HepG2 (cell line): ENCODE measurements around the gene KIF25. TPM values are rescaled to one million over a fixed set of nuclear protein-coding genes. Genes with fewer than 3 reads are reported as not detected.

Source experiments
- CEBPB ChIP-seq: IDR thresholded peaks from 2 replicates; pipeline ENCODE4 v1.6.1; 2011; ENCODE audit warnings: low read depth, low read length, improper control_type of control experiment, borderline replicate concordance
- CSRNP2 ChIP-seq: sonication (generic); formaldehyde crosslinking; conservative IDR thresholded peaks from 2 replicates; pipeline ENCODE4 v1.8.0; 2022; ENCODE audit warnings: low read depth, missing genetic modification reagents
- DPF2 ChIP-seq: sonication (generic); formaldehyde crosslinking; IDR thresholded peaks from 2 replicates; pipeline ENCODE4 v1.4.0; 2020; ENCODE audit warnings: mild to moderate bottlenecking, low read depth, missing genetic modification reagents, borderline replicate concordance
- GATA4 ChIP-seq: sonication (generic); IDR thresholded peaks from 2 replicates; pipeline ENCODE4 v1.6.1; 2016; ENCODE audit warnings: antibody characterized with exemption, low read depth, borderline replicate concordance
- HNF4G ChIP-seq, 2 experiments: sonication (generic) in 1 of 2; formaldehyde crosslinking in 1 of 2; IDR thresholded peaks; 2 replicates each; pipeline versions ENCODE4 v1.4.0 to v1.6.1; 2011 to 2020; ENCODE audit warnings: borderline replicate concordance in 2 of 2, low read depth in 2 of 2, mild to moderate bottlenecking in 2 of 2, low read length in 1 of 2, missing genetic modification reagents in 1 of 2, moderate library complexity in 1 of 2
- HNRNPLL ChIP-seq: fragments of 200-400 bp; formaldehyde crosslinking; IDR thresholded peaks from 2 replicates; pipeline ENCODE4 v1.6.1; 2017; ENCODE audit warnings: mild to moderate bottlenecking, low read depth, low read length; ENCODE audit not compliant: poor library complexity, severe bottlenecking
- IKZF5 ChIP-seq: IDR thresholded peaks from 2 replicates; pipeline ENCODE4 v1.6.1; 2018; ENCODE audit warnings: missing genetic modification reagents, mild to moderate bottlenecking, missing compliant biosample characterization
- ISL2 ChIP-seq: sonication (generic); formaldehyde crosslinking; IDR thresholded peaks from 2 replicates; pipeline ENCODE4 v1.5.0; 2020; ENCODE audit warnings: missing genetic modification reagents
- KDM4B ChIP-seq: sonication (generic); formaldehyde crosslinking; IDR thresholded peaks from 2 replicates; pipeline ENCODE4 v1.4.0; 2020; ENCODE audit warnings: missing genetic modification reagents
- KDM6A ChIP-seq: IDR thresholded peaks from 2 replicates; pipeline ENCODE4 v1.6.1; 2016; ENCODE audit warnings: low read depth
- KLF6 ChIP-seq: IDR thresholded peaks from 2 replicates; pipeline ENCODE4 v1.8.0; 2016; ENCODE audit warnings: missing biosample characterization, missing genetic modification reagents
- NR1H2 ChIP-seq: sonication (generic); formaldehyde crosslinking; IDR thresholded peaks from 2 replicates; pipeline ENCODE4 v1.8.1; 2022; ENCODE audit warnings: low read depth, missing genetic modification reagents, borderline replicate concordance
- SALL1 ChIP-seq: sonication (generic); formaldehyde crosslinking; IDR thresholded peaks from 2 replicates; pipeline ENCODE4 v1.8.0; 2022; ENCODE audit warnings: mild to moderate bottlenecking, missing genetic modification reagents
- ZNF17 ChIP-seq: sonication (generic); formaldehyde crosslinking; IDR thresholded peaks from 2 replicates; pipeline ENCODE4 v1.5.0; 2020; ENCODE audit warnings: mild to moderate bottlenecking, missing genetic modification reagents
- ZNF205 ChIP-seq: IDR thresholded peaks from 2 replicates; pipeline ENCODE4 v1.6.1; 2018; ENCODE audit warnings: missing biosample characterization, missing genetic modification reagents
- ZNF230 ChIP-seq: sonication (generic); formaldehyde crosslinking; IDR thresholded peaks from 2 replicates; pipeline ENCODE4 v1.4.0; 2020; ENCODE audit warnings: mild to moderate bottlenecking, missing genetic modification reagents
- polyA plus RNA-seq, 8 experiments: library from polyadenylated mRNA; depleted of rRNA in 3 of 8; stranded (reverse) in 7 of 8; unstranded in 1 of 8; fragments of >200 nt; fragmentation: Illumina TruSeq in 4 of 8; extraction: Trizol in 4 of 8; gene quantifications; 2 replicates each; pipeline versions ENCODE4 v1.2.1 to v1.2.3, GENCODE V29; 2011 to 2016; ENCODE audit warnings: low read depth in 4 of 8, missing spikeins in 1 of 8, mixed read lengths in 1 of 8; ENCODE audit not compliant: insufficient read depth in 1 of 8
- total RNA-seq, 5 experiments: library from RNA; depleted of rRNA; stranded (reverse); fragments of >200 nt; fragmentation: Illumina TruSeq; extraction: Trizol; gene quantifications; 2 replicates each; pipeline ENCODE4 v1.2.3, GENCODE V29; 2016; ENCODE audit warnings: low read depth in 1 of 5
- TF ChIP-seq, protein P1 (sequence below): sonication (generic); formaldehyde crosslinking; IDR thresholded peaks from 2 replicates; pipeline ENCODE4 v1.4.0; 2020; ENCODE audit warnings: mild to moderate bottlenecking, low read depth, missing genetic modification reagents

The KIF25 gene
- total and polyA plus RNA-seq, 2 of the 13 experiments (the other 11 are each of a cell fraction or from before 2014, with no cell fraction given): not detected

- no peak for TF ChIP-seq CSRNP2 (CRISPR knock-in tag)
- peak; percentile 31 for TF ChIP-seq HNRNPLL
- TF ChIP-seq ZNF17 (CRISPR knock-in tag): no peak
- 0 out of 2 replicates have a peak, but pooled peaks have one; percentile 30 for TF ChIP-seq ZNF230 (CRISPR knock-in tag)
- peak; percentile 88 for TF ChIP-seq DPF2 (CRISPR knock-in tag)
- no peak for TF ChIP-seq NR1H2 (CRISPR knock-in tag)
- peak; percentile 47 for TF ChIP-seq CEBPB
- peak; percentile 57; the same call in 1 of the 2 replicates for TF ChIP-seq KDM4B
- peak; percentile 73; the same call in 1 of the 2 replicates for TF ChIP-seq KDM6A (CRISPR knock-in tag)
- TF ChIP-seq ISL2: peak; percentile 97
- TF ChIP-seq, protein P1, sequence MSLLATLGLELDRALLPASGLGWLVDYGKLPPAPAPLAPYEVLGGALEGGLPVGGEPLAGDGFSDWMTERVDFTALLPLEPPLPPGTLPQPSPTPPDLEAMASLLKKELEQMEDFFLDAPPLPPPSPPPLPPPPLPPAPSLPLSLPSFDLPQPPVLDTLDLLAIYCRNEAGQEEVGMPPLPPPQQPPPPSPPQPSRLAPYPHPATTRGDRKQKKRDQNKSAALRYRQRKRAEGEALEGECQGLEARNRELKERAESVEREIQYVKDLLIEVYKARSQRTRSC (CRISPR knock-in tag): no peak
- TF ChIP-seq GATA4: peak; percentile 87; the same call in 1 of the 2 replicates
- TF ChIP-seq ZNF205 (CRISPR knock-in tag): peak; percentile 89
- TF ChIP-seq HNF4G (IDR thresholded peaks at IDR 0.05; ENCODE audit: borderline replicate concordance, low read depth, low read length): peak; percentile 77; the same call in 1 of the 2 replicates
- TF ChIP-seq HNF4G (CRISPR knock-in tag; IDR thresholded peaks at IDR 0.05; ENCODE audit: borderline replicate concordance, low read depth): 0 out of 2 replicates have a peak, but pooled peaks have one; percentile 46
- TF ChIP-seq SALL1 (CRISPR knock-in tag): peak; percentile 95
- TF ChIP-seq KLF6 (CRISPR knock-in tag): 0 out of 2 replicates have a peak, but pooled peaks have one; percentile 38
- peak; percentile 61; the same call in 1 of the 2 replicates for TF ChIP-seq IKZF5 (CRISPR knock-in tag)
Measured at GRCh38 chr6:167963589-167964057, 33.8 kb upstream of the KIF25 start (continued).
